ENCODE results near the gene ZC3H4.
A peak's percentile ranks its signal among the peaks of the same experiment; 100 is the strongest.

The ZC3H4 gene

DNA sequence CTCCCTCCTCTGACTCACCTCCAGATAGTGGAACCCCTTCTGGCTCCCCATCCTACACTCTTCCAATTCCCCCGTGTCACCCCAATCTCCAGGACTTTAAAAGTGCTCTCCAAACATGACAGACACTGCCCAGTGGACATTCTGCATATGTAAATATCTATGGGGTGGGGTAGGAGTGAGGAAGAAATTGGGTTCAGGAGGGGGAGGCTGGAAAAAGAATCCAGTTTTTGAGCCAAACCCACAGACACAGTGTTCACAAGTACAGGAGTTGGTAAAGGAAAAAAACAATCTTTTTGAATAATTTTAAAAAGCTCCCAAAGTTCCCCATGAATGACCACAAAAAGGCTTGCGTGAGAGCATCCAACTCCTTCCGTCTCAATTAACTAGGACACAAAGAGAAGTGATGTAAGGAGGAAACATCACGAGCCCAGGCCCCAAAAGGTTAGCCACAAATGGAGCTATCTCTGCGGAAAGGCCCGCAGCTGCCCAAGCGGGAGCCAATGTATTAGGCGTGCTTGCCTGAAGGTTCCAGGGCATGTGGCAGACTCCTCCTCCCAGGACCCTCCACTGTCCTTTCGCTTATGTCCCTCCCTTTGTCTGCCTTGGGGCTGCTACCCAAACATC, 18.0 kb downstream of the ZC3H4 start:
- TF ChIP-seq, protein P1, sequence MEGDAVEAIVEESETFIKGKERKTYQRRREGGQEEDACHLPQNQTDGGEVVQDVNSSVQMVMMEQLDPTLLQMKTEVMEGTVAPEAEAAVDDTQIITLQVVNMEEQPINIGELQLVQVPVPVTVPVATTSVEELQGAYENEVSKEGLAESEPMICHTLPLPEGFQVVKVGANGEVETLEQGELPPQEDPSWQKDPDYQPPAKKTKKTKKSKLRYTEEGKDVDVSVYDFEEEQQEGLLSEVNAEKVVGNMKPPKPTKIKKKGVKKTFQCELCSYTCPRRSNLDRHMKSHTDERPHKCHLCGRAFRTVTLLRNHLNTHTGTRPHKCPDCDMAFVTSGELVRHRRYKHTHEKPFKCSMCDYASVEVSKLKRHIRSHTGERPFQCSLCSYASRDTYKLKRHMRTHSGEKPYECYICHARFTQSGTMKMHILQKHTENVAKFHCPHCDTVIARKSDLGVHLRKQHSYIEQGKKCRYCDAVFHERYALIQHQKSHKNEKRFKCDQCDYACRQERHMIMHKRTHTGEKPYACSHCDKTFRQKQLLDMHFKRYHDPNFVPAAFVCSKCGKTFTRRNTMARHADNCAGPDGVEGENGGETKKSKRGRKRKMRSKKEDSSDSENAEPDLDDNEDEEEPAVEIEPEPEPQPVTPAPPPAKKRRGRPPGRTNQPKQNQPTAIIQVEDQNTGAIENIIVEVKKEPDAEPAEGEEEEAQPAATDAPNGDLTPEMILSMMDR (conservative IDR thresholded peaks at IDR 0.05; ENCODE audit: low read length): no peak
- no peak for TF ChIP-seq EZH2phosphoT487 (IDR thresholded peaks at IDR 0.05; ENCODE audit: borderline replicate concordance)
- no peaks in the 10 kb centered on the region for H3K9me3 ChIP-seq (ENCODE audit: insufficient read depth, low read depth, low read length)
- H3K4me2 ChIP-seq (ENCODE audit: low read depth, low read length, poor library complexity, severe bottlenecking): peak overlapping the region; percentile 68
- H3K4me1 ChIP-seq (ENCODE audit: insufficient read depth, low read length, poor library complexity, severe bottlenecking): peaks cover 29% of the 10 kb centered on the region
- peaks cover 5% of the 10 kb centered on the region; the same call in 1 of the 2 replicates for H3F3A ChIP-seq (ENCODE audit: low read depth)
- peaks cover 7% of the 10 kb centered on the region for H4K20me1 ChIP-seq (ENCODE audit: insufficient read depth, low read length, poor library complexity, severe bottlenecking)
- peak overlapping the region; percentile 36 for H3K4me3 ChIP-seq (ENCODE audit: low read length, poor library complexity, severe bottlenecking)
- peaks cover 59% of the 10 kb centered on the region for H3K79me2 ChIP-seq (ENCODE audit: insufficient read depth, low read length)
- H3K27me3 ChIP-seq (ENCODE audit: insufficient read depth, low read length, poor library complexity, severe bottlenecking): no peaks in the 10 kb centered on the region
- H3K9ac ChIP-seq (ENCODE audit: low read depth, low read length, poor library complexity, severe bottlenecking): peak overlapping the region; percentile 62
- H3K36me3 ChIP-seq (ENCODE audit: insufficient read depth, low read length): peaks cover 29% of the 10 kb centered on the region
- no peak overlapping the region for H2AFZ ChIP-seq (ENCODE audit: low read length)
- H3K9me2 ChIP-seq (replicated peaks; ENCODE audit: low read depth, low read length): no peaks in the 10 kb centered on the region

DNA sequence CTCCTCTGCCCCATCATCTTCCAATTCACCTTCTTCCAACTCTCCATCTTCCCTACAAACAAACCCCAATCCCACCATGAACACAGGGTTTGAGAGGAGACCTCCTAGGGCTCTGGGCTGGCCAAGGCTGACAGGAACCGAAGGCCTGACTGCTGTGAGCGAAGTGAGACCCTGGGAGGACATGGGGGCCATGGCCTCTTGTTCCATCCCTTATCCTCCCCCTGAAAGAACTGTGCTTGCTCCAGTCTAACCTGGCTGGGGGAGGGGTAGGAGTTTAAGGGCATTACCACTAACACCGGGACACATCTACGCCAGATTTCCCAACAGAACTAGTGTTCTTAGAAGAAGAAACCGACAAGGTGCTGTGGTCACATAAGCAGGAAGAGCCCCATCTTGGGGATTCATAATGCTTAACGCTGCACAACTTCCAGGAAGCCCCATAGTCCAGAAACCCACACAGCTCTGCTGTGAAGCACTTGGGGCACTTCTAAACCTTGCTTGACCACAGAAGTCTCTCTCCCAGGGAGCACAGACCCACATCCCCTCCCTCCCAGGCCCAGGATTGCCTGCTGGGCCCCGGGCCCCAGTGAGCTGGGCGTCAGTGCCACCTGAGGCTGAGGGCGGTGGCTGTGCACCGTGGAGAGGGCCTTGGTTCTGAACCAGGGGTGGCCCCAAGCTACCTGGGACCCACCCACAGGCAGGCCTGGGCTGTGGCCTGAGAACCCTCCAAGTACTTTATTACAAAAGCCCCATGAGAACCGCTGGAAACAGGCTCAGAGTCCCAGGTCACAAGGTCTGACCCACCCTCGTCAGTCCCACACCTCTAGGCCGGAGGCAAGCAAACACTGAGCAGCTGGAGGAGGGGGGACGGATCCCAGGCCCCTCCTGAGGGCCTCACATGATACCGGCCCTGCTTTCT, 18.8 kb downstream of the ZC3H4 start:
- H4K20me1 ChIP-seq (ENCODE audit: insufficient read depth, low read length, poor library complexity, severe bottlenecking): peaks cover 7% of the 10 kb centered on the region
- no peaks in the 10 kb centered on the region for H3K27me3 ChIP-seq (ENCODE audit: insufficient read depth, low read length, poor library complexity, severe bottlenecking)
- peaks cover 51% of the 10 kb centered on the region for H3K79me2 ChIP-seq (ENCODE audit: insufficient read depth, low read length)
- no peak overlapping the region for H2AFZ ChIP-seq (ENCODE audit: low read length)
- no peaks in the 10 kb centered on the region for H3K9me2 ChIP-seq (replicated peaks; ENCODE audit: low read depth, low read length)
- H3K4me3 ChIP-seq (ENCODE audit: low read length, poor library complexity, severe bottlenecking): peak overlapping the region; percentile 36
- peaks cover 29% of the 10 kb centered on the region for H3K4me1 ChIP-seq (ENCODE audit: insufficient read depth, low read length, poor library complexity, severe bottlenecking)
- H3K9me3 ChIP-seq (ENCODE audit: insufficient read depth, low read depth, low read length): no peaks in the 10 kb centered on the region
- TF ChIP-seq, protein P1 (conservative IDR thresholded peaks at IDR 0.05; ENCODE audit: low read length): no peak
- TF ChIP-seq EZH2phosphoT487 (IDR thresholded peaks at IDR 0.05; ENCODE audit: borderline replicate concordance): no peak
- peaks cover 37% of the 10 kb centered on the region for H3K36me3 ChIP-seq (ENCODE audit: insufficient read depth, low read length)
- peaks cover 5% of the 10 kb centered on the region; the same call in 1 of the 2 replicates for H3F3A ChIP-seq (ENCODE audit: low read depth)
- H3K9ac ChIP-seq (ENCODE audit: low read depth, low read length, poor library complexity, severe bottlenecking): peak overlapping the region; percentile 62
- peak overlapping the region; percentile 68 for H3K4me2 ChIP-seq (ENCODE audit: low read depth, low read length, poor library complexity, severe bottlenecking)

DNA sequence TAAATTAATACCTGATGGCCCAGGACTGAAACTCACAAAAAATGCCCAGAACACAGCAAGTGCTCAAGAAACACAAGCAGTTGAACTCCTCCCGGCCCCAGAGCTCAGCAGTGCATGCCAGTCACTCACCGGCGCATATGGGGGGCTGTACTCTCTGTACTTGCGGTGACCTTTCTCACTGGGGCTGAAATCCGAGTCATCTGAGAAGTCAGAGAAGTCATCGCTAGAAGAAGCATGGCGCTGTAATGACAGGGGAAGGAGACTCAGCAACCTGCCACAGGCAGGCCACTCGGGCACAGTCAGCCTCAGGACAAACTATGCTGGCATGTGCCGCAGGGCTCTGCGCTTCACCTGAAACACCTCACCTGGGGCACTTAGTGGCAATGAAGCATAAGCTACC, 19.7 kb downstream of the ZC3H4 start:
- Histone ChIP-seq H3K79me2 (ENCODE audit: insufficient read depth, low read length) (peaks cover 42% of the 10 kb centered on the region), H3K36me3 (ENCODE audit: insufficient read depth, low read length) (peaks cover 45% of the 10 kb centered on the region), H3F3A (ENCODE audit: low read depth) (peaks cover 5% of the 10 kb centered on the region; the same call in 1 of the 2 replicates), H3K9me3 (ENCODE audit: insufficient read depth, low read depth, low read length) (no peaks in the 10 kb centered on the region), H3K27me3 (ENCODE audit: insufficient read depth, low read length, poor library complexity, severe bottlenecking) (no peaks in the 10 kb centered on the region), H3K4me3 (ENCODE audit: low read length, poor library complexity, severe bottlenecking) (no peak overlapping the region), H3K4me2 (ENCODE audit: low read depth, low read length, poor library complexity, severe bottlenecking) (peak overlapping the region; percentile 68), H3K4me1 (ENCODE audit: insufficient read depth, low read length, poor library complexity, severe bottlenecking) (peaks cover 29% of the 10 kb centered on the region), H2AFZ (ENCODE audit: low read length) (no peak overlapping the region), H3K9ac (ENCODE audit: low read depth, low read length, poor library complexity, severe bottlenecking) (peak overlapping the region; percentile 62), H4K20me1 (ENCODE audit: insufficient read depth, low read length, poor library complexity, severe bottlenecking) (peaks cover 7% of the 10 kb centered on the region), H3K9me2 (replicated peaks; ENCODE audit: low read depth, low read length) (no peaks in the 10 kb centered on the region)
- TF ChIP-seq, protein P1 (conservative IDR thresholded peaks at IDR 0.05; ENCODE audit: low read length): no peak
- TF ChIP-seq EZH2phosphoT487 (IDR thresholded peaks at IDR 0.05; ENCODE audit: borderline replicate concordance): no peak

Measured in Loucy (cell line).